ENCODE data around the gene CCDC88C.

GRCh38 chr14:91273273-91273884 is 144.2 kb downstream of the CCDC88C start:
- TF ChIP-seq CTCF (IDR thresholded peaks at IDR 0.05) (no peak), ZFX (IDR thresholded peaks at IDR 0.05; ENCODE audit: borderline replicate concordance) (no peak)

Measured in 22Rv1 (cell line).